GM18861 (cell line): ENCODE measurements around the gene PACS2.
A peak's percentile ranks its signal among the peaks of the same experiment; 100 is the strongest.
"Not testable (repeated sequence)": the region's sequence is repeated elsewhere in the genome, so short reads cannot be mapped to it uniquely, and the experiment has no call there.

Experiments used
- ATAC-seq: cut with Tn5 transposase; IDR thresholded peaks from one replicate; pipeline ENCODE4 v1.9.1; 2021; ENCODE audit not compliant: unreplicated experiment

The PACS2 gene

GRCh38 chr14:105348169-105348944 lies 33.8 kb downstream of the PACS2 start:
- no peak for ATAC-seq

GRCh38 chr14:105348945-105349699 lies 34.6 kb downstream of the PACS2 start:
- no peak for ATAC-seq

GRCh38 chr14:105349992-105350391 lies 35.4 kb downstream of the PACS2 start:
- no peak for ATAC-seq

GRCh38 chr14:105350450-105351244 lies 36.1 kb downstream of the PACS2 start:
- no peak for ATAC-seq

- no peak for ATAC-seq
These were observed 36.9 kb downstream of the PACS2 start for GRCh38 chr14:105351410-105351809.

- peak; percentile 63 for ATAC-seq
These were observed 37.6 kb downstream of the PACS2 start for GRCh38 chr14:105351920-105352851.

- no peak for ATAC-seq
These were observed 38.6 kb downstream of the PACS2 start for GRCh38 chr14:105353136-105353535.

GRCh38 chr14:105354541-105354940 lies 40.0 kb downstream of the PACS2 start:
- ATAC-seq, result no peak

GRCh38 chr14:105355049-105355575 lies 40.6 kb downstream of the PACS2 start:
- ATAC-seq, result no peak

GRCh38 chr14:105355850-105356604 lies 41.5 kb downstream of the PACS2 start:
- no peak for ATAC-seq

GRCh38 chr14:105356927-105357326 lies 42.4 kb downstream of the PACS2 start:
- ATAC-seq, result no peak

- ATAC-seq, result no peak
These were observed 43.1 kb downstream of the PACS2 start for GRCh38 chr14:105357626-105358025.

- ATAC-seq, result no peak
These were observed 43.7 kb downstream of the PACS2 start for GRCh38 chr14:105358140-105358846.

- no peak for ATAC-seq
These were observed 44.4 kb downstream of the PACS2 start for GRCh38 chr14:105358943-105359342.

GRCh38 chr14:105361412-105361811 lies 46.9 kb downstream of the PACS2 start:
- not testable (repeated sequence) for ATAC-seq

GRCh38 chr14:105363847-105364708 lies 49.5 kb downstream of the PACS2 start:
- ATAC-seq, result no peak

GRCh38 chr14:105365101-105365500 lies 50.6 kb downstream of the PACS2 start:
- ATAC-seq, result no peak

- no peak for ATAC-seq
These were observed 51.1 kb downstream of the PACS2 start for GRCh38 chr14:105365681-105366080.
